Myocyte (in vitro differentiated cells): ENCODE measurements around the gene CTSG. TPM values are rescaled to one million over a fixed set of nuclear protein-coding genes. Genes with fewer than 3 reads are reported as not detected.
"Not testable (repeated sequence)": the region's sequence is repeated elsewhere in the genome, so short reads cannot be mapped to it uniquely, and the experiment has no call there.

ENCODE experiments used
- DNase-seq: peaks from one replicate; pipeline ENCODE4 v3.0.0-alpha.2; 2012; ENCODE audit warnings: low read depth
- total RNA-seq: library from RNA; depleted of rRNA; stranded (reverse); fragments of >200 nt; gene quantifications from 2 replicates; pipeline ENCODE4 v1.2.3, GENCODE V29; 2014

The CTSG gene
- total RNA-seq, 1 donor from 2014 or later: not detected

- DNase-seq: not testable (repeated sequence)
These were observed 27.0 kb downstream of the CTSG start for GRCh38 chr14:24549064-24549463.

DNA sequence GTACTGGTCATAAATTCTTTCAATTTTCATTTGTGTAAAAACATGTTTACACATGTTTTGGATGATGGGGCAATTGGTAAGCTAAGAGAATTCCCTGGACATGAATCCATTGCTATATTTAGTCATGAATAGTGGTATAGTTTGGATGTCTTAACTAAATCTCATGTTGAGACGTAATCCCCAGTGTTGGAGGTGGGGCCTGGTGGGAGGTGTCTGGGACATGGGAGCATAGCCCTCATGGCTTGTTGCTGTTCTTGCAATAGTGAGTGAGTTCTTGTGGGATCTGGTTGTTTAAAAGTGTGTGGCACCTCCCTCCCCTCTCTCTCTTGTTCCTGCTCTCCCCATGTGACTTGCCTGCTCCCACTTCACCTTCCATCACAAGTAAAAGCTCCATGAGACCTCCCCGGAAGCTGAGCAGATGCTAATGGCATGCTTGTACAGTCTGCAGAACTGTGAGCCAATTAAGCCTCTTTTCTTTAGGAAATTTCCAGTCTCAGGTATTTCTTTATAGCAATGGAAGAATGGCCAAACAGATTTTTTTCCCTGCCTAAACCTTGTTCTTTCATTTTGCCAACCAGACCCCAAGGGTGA lies 33.6 kb downstream of the CTSG start:
- DNase-seq: no peak

DNA sequence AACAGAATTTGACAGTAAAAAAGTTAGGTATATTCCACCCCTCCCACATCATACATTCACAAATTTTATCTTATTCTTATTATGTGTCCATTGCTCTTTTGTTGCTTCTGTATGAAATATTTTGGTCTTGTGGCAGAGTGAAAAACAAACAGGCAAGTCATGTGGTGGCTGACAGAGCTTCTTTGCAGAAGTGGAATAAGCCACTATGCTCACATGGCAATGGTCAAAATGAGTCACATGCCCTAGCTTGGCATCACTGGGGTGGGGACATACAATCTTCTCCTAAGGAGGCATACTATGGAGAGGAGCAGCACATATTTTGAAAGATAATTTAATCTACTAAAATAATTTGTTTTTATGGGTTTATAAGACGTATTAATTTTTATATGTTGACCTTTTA lies 40.3 kb downstream of the CTSG start:
- DNase-seq: no peak

DNA sequence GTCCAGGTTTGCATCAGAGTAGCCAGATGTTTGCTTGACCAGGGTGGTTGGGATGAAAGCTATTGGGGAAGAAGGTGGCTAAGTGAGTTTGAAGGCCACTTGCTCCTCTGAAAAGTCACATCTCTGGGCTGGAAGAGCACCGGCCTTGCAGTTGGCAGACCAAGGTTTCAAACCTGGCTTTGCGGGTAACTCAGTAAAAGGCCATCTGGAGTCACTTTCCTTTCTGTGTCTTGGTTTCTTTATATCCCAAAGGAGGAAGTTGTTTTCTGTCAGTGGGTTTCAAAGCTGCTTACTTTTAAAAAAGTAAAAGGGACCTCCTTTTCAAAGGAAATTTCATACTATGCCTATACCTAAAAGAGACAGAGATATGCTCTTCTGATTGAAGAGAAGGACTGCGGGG lies 41.8 kb downstream of the CTSG start:
- no peak for DNase-seq

- not testable (repeated sequence) for DNase-seq
These were observed 50.0 kb downstream of the CTSG start for GRCh38 chr14:24525877-24526620.

Other genes starting within 250 kb of the CTSG start
- not detected in 2 replicates for gene ADCY4, start 241.2 kb downstream of the CTSG start, total RNA-seq
- not detected in 2 replicates for gene RIPK3, start 236.3 kb downstream of the CTSG start, total RNA-seq
- gene NFATC4, start 208.1 kb downstream of the CTSG start, total RNA-seq: 19.4 and 23.2 TPM in 2 replicates
- gene NYNRIN, start 177.2 kb downstream of the CTSG start, total RNA-seq: 0.05 and 0.21 TPM in 2 replicates
- gene CBLN3, start 146.6 kb downstream of the CTSG start, total RNA-seq: 1.0 and 1.2 TPM in 2 replicates
- gene KHNYN, start 146.3 kb downstream of the CTSG start, total RNA-seq: 28.0 and 29.6 TPM in 2 replicates
- gene SDR39U1, start 133.5 kb downstream of the CTSG start, total RNA-seq: 24.2 and 27.5 TPM in 2 replicates
- not detected in 2 replicates for gene CMA1, start 68.0 kb downstream of the CTSG start, total RNA-seq
- not detected in 2 replicates for gene GZMH, start 33.4 kb upstream of the CTSG start, total RNA-seq
- not detected in 2 replicates for gene GZMB, start 57.9 kb upstream of the CTSG start, total RNA-seq